ENCODE measurements around the gene WFDC5. TPM values are rescaled to one million over a fixed set of nuclear protein-coding genes. Genes with fewer than 3 reads are reported as not detected.
"Not testable (repeated sequence)": the region's sequence is repeated elsewhere in the genome, so short reads cannot be mapped to it uniquely, and the experiment has no call there.

WFDC5 gene
- total RNA-seq, 1 experiment from 2014 or later: not detected

DNA sequence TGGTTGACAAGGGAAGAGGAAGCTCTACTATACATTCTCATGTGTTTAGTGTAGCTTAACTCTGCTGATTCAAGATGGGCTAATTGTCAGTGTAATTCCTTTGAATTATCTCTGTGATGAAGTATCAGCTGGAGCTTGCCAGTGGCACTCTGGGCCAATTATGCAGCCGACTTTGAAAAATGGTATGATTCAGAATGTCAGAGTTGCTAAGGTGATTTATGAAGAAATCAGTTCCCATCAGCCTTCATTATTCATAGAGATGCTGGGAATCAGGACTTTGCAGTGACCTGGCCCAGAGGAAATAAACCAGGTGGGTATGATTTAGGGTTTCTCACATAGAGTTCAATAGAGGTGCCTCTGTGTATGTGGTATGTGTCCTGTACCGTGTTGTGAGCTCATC lies 47.4 kb downstream of the WFDC5 start:
- H4K20me1 ChIP-seq (ENCODE audit: insufficient read depth, low read depth, low read length): no peaks in the 10 kb centered on the region
- peaks cover 29% of the 10 kb centered on the region; the same call in 1 of the 2 replicates for H3K36me3 ChIP-seq (ENCODE audit: insufficient read depth, low read length)
- no peak overlapping the region for H3K9ac ChIP-seq (ENCODE audit: low read length)
- H2AFZ ChIP-seq (ENCODE audit: low read length): no peak overlapping the region
- H3K4me3 ChIP-seq (ENCODE audit: low read length): no peak overlapping the region
- no peaks in the 10 kb centered on the region for H3K27me3 ChIP-seq (ENCODE audit: low read length)
- H3K4me2 ChIP-seq (ENCODE audit: low read depth, low read length, poor library complexity, severe bottlenecking): no peak overlapping the region
- H3K79me2 ChIP-seq (ENCODE audit: low read length): peaks cover 80% of the 10 kb centered on the region
- H3K9me3 ChIP-seq (ENCODE audit: low read length): no peaks in the 10 kb centered on the region
- no peak for DNase-seq
- peaks cover 7% of the 10 kb centered on the region for H3K4me1 ChIP-seq (ENCODE audit: low read length)
- no peaks in the 10 kb centered on the region for H3K9me2 ChIP-seq (replicated peaks; ENCODE audit: insufficient read depth, low read length)
- no peak overlapping the region for H3K27ac ChIP-seq (ENCODE audit: low read length)

GRCh38 chr20:45067087-45067486 lies 47.9 kb downstream of the WFDC5 start:
- no peak overlapping the region for H2AFZ ChIP-seq (ENCODE audit: low read length)
- H3K4me3 ChIP-seq (ENCODE audit: low read length): no peak overlapping the region
- H3K27me3 ChIP-seq (ENCODE audit: low read length): no peaks in the 10 kb centered on the region
- peaks cover 33% of the 10 kb centered on the region for H3K36me3 ChIP-seq (ENCODE audit: insufficient read depth, low read length)
- peaks cover 82% of the 10 kb centered on the region for H3K79me2 ChIP-seq (ENCODE audit: low read length)
- H3K9ac ChIP-seq (ENCODE audit: low read length): no peak overlapping the region
- no peak overlapping the region for H3K4me2 ChIP-seq (ENCODE audit: low read depth, low read length, poor library complexity, severe bottlenecking)
- peaks cover 7% of the 10 kb centered on the region for H3K4me1 ChIP-seq (ENCODE audit: low read length)
- no peaks in the 10 kb centered on the region for H3K9me2 ChIP-seq (replicated peaks; ENCODE audit: insufficient read depth, low read length)
- no peak for DNase-seq
- H3K27ac ChIP-seq (ENCODE audit: low read length): no peak overlapping the region
- no peaks in the 10 kb centered on the region for H3K9me3 ChIP-seq (ENCODE audit: low read length)
- H4K20me1 ChIP-seq (ENCODE audit: insufficient read depth, low read depth, low read length): no peaks in the 10 kb centered on the region

GRCh38 chr20:45066372-45066771 lies 48.6 kb downstream of the WFDC5 start:
- no peak overlapping the region for H3K9ac ChIP-seq (ENCODE audit: low read length)
- H3K27ac ChIP-seq (ENCODE audit: low read length): no peak overlapping the region
- no peaks in the 10 kb centered on the region for H3K9me2 ChIP-seq (replicated peaks; ENCODE audit: insufficient read depth, low read length)
- no peaks in the 10 kb centered on the region for H4K20me1 ChIP-seq (ENCODE audit: insufficient read depth, low read depth, low read length)
- peaks cover 84% of the 10 kb centered on the region for H3K79me2 ChIP-seq (ENCODE audit: low read length)
- no peak overlapping the region for H3K4me3 ChIP-seq (ENCODE audit: low read length)
- no peak for DNase-seq
- H2AFZ ChIP-seq (ENCODE audit: low read length): no peak overlapping the region
- no peaks in the 10 kb centered on the region for H3K9me3 ChIP-seq (ENCODE audit: low read length)
- H3K4me2 ChIP-seq (ENCODE audit: low read depth, low read length, poor library complexity, severe bottlenecking): no peak overlapping the region
- peaks cover 39% of the 10 kb centered on the region for H3K36me3 ChIP-seq (ENCODE audit: insufficient read depth, low read length)
- H3K4me1 ChIP-seq (ENCODE audit: low read length): peaks cover 7% of the 10 kb centered on the region
- H3K27me3 ChIP-seq (ENCODE audit: low read length): no peaks in the 10 kb centered on the region

DNA sequence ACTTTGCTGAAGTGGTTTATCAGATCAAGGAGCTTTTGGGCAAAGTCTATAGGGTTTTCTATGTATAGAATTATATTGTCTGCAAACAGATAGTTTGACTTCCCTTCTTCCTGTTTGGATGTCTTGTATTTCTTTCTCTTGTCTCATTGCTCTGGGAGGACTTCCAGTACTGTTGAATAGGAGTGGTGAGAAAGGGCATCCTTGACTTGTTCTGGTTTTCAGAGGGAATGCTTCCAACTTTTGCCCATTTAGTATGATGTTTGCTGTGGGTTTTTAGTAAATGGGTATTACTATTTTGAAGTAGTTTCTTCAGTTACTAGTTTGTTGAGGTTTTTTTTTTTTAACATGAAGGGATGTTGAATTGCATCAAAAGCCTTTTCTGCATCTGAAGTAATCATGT lies 50.2 kb downstream of the WFDC5 start:
- Histone ChIP-seq H4K20me1 (ENCODE audit: insufficient read depth, low read depth, low read length) (no peaks in the 10 kb centered on the region), H3K4me1 (ENCODE audit: low read length) (peaks cover 7% of the 10 kb centered on the region), H3K79me2 (ENCODE audit: low read length) (peaks cover 87% of the 10 kb centered on the region), H3K4me3 (ENCODE audit: low read length) (no peak overlapping the region), H2AFZ (ENCODE audit: low read length) (no peak overlapping the region), H3K27me3 (ENCODE audit: low read length) (no peaks in the 10 kb centered on the region), H3K27ac (ENCODE audit: low read length) (peak overlapping the region; percentile 42), H3K9me3 (ENCODE audit: low read length) (no peaks in the 10 kb centered on the region), H3K36me3 (ENCODE audit: insufficient read depth, low read length) (peaks cover 50% of the 10 kb centered on the region), H3K4me2 (ENCODE audit: low read depth, low read length, poor library complexity, severe bottlenecking) (no peak overlapping the region), H3K9me2 (replicated peaks; ENCODE audit: insufficient read depth, low read length) (no peaks in the 10 kb centered on the region), H3K9ac (ENCODE audit: low read length) (no peak overlapping the region)
- no peak for DNase-seq

GRCh38 chr20:45063107-45063506 lies 51.9 kb downstream of the WFDC5 start:
- H3K36me3 ChIP-seq (ENCODE audit: insufficient read depth, low read length): peaks cover 47% of the 10 kb centered on the region

GRCh38 chr20:45061244-45061643 lies 53.7 kb downstream of the WFDC5 start:
- Histone ChIP-seq H3K36me3 (ENCODE audit: insufficient read depth, low read length) (peaks cover 39% of the 10 kb centered on the region), H3K4me2 (ENCODE audit: low read depth, low read length, poor library complexity, severe bottlenecking) (no peak overlapping the region), H3K4me3 (ENCODE audit: low read length) (no peak overlapping the region), H3K4me1 (ENCODE audit: low read length) (peaks cover 21% of the 10 kb centered on the region), H2AFZ (ENCODE audit: low read length) (no peak overlapping the region), H4K20me1 (ENCODE audit: insufficient read depth, low read depth, low read length) (no peaks in the 10 kb centered on the region), H3K9me3 (ENCODE audit: low read length) (no peaks in the 10 kb centered on the region), H3K79me2 (ENCODE audit: low read length) (peaks cover 78% of the 10 kb centered on the region), H3K9ac (ENCODE audit: low read length) (no peak overlapping the region), H3K27me3 (ENCODE audit: low read length) (no peaks in the 10 kb centered on the region), H3K9me2 (replicated peaks; ENCODE audit: insufficient read depth, low read length) (no peaks in the 10 kb centered on the region), H3K27ac (ENCODE audit: low read length) (no peak overlapping the region)
- DNase-seq: no peak

More at GRCh38 chr20:45063107-45063506, 51.9 kb downstream of the WFDC5 start:
- H3K79me2 ChIP-seq (ENCODE audit: low read length): peaks cover 85% of the 10 kb centered on the region
- not testable (repeated sequence) for H3K4me1 ChIP-seq (ENCODE audit: low read length); H3K4me3 ChIP-seq (ENCODE audit: low read length); H2AFZ ChIP-seq (ENCODE audit: low read length); H4K20me1 ChIP-seq (ENCODE audit: insufficient read depth, low read depth, low read length); H3K9me2 ChIP-seq (replicated peaks; ENCODE audit: insufficient read depth, low read length); H3K27me3 ChIP-seq (ENCODE audit: low read length); H3K9ac ChIP-seq (ENCODE audit: low read length); H3K9me3 ChIP-seq (ENCODE audit: low read length); H3K4me2 ChIP-seq (ENCODE audit: low read depth, low read length, poor library complexity, severe bottlenecking)
- H3K27ac ChIP-seq (ENCODE audit: low read length): peak overlapping the region; percentile 64
- peak; percentile 67 for DNase-seq

- no peak overlapping the region for H3K9ac ChIP-seq (ENCODE audit: low read length)
- no peak overlapping the region for H3K4me3 ChIP-seq (ENCODE audit: low read length)
- H3K4me2 ChIP-seq (ENCODE audit: low read depth, low read length, poor library complexity, severe bottlenecking): no peak overlapping the region
- no peak overlapping the region for H2AFZ ChIP-seq (ENCODE audit: low read length)
- H3K79me2 ChIP-seq (ENCODE audit: low read length): peaks cover 78% of the 10 kb centered on the region
- no peaks in the 10 kb centered on the region for H3K27me3 ChIP-seq (ENCODE audit: low read length)
- H3K9me2 ChIP-seq (replicated peaks; ENCODE audit: insufficient read depth, low read length): no peaks in the 10 kb centered on the region
- DNase-seq: no peak
- no peak overlapping the region for H3K27ac ChIP-seq (ENCODE audit: low read length)
- H4K20me1 ChIP-seq (ENCODE audit: insufficient read depth, low read depth, low read length): no peaks in the 10 kb centered on the region
- no peaks in the 10 kb centered on the region for H3K9me3 ChIP-seq (ENCODE audit: low read length)
- peaks cover 21% of the 10 kb centered on the region for H3K4me1 ChIP-seq (ENCODE audit: low read length)
- H3K36me3 ChIP-seq (ENCODE audit: insufficient read depth, low read length): peaks cover 40% of the 10 kb centered on the region
These were observed 54.7 kb downstream of the WFDC5 start for GRCh38 chr20:45060294-45060693.
